ENCODE results near the gene PALLD. TPM values are rescaled to one million over a fixed set of nuclear protein-coding genes. Genes with fewer than 3 reads are reported as not detected.

PALLD gene
- total RNA-seq, 1 donor from 2014 or later: 69.2 TPM

DNA sequence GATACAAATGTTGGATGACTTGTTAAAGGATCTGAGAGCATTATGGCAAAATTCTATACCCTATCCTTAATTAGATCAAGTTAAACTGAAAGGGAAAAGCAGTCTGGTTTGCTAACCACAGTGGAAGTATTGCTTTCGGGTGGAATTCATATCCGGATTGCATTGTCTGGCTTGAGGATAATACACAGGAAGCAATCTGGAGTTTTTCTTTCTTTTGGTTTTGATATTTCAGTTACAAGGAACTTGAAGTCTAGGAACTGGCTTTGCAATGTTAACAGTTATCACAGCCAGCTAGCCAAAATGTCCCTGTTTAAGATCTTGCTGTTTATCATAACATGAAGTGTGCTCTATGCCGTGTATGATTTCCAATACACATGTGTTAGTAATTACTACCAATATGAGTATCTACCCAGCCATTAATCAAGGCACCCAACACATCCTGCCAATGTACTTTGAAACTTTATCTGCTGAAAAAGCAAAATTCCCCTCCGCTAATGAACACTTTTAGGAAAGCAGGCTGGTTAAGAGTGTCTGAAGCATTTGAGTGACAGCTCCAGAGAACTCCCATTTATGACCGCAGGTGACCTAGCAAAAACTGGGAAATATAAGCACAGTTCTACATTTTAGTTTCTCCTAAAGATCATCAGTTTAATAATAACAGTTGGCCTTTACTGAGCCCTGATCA, 146.4 kb downstream of the PALLD start:
- Histone ChIP-seq H3K27me3 (ENCODE audit: control insufficient read depth, insufficient read depth, low read length) (no peaks in the 10 kb centered on the region), H3K4me3 (ENCODE audit: low read depth, low read length) (no peak overlapping the region), H3K36me3 (ENCODE audit: control insufficient read depth, insufficient read depth, low read length) (no peaks in the 10 kb centered on the region)
- no peak for DNase-seq (ENCODE audit: low read depth)
- no peak for FAIRE-seq
- TF ChIP-seq, protein P1, sequence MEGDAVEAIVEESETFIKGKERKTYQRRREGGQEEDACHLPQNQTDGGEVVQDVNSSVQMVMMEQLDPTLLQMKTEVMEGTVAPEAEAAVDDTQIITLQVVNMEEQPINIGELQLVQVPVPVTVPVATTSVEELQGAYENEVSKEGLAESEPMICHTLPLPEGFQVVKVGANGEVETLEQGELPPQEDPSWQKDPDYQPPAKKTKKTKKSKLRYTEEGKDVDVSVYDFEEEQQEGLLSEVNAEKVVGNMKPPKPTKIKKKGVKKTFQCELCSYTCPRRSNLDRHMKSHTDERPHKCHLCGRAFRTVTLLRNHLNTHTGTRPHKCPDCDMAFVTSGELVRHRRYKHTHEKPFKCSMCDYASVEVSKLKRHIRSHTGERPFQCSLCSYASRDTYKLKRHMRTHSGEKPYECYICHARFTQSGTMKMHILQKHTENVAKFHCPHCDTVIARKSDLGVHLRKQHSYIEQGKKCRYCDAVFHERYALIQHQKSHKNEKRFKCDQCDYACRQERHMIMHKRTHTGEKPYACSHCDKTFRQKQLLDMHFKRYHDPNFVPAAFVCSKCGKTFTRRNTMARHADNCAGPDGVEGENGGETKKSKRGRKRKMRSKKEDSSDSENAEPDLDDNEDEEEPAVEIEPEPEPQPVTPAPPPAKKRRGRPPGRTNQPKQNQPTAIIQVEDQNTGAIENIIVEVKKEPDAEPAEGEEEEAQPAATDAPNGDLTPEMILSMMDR (IDR thresholded peaks at IDR 0.05; ENCODE audit: insufficient read depth, low read length, severe bottlenecking): no peak

DNA sequence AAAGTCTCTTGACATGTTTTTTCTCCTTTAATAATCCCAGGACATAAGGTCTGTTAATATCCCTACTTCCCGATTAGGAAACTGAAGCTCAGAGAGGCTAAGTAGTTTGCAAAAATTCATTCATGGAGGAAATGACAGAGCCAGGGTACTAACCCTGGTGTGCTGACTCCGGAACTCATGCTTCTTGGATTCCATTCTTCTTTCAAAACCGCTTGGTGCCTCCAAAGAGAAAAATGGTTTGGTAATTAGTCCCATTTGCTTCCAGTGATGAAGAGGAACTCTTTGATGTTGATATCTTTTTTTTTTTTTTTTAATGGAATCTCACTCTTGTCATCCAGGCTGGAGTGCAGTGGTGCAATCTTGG, 146.9 kb downstream of the PALLD start:
- H3K4me3 ChIP-seq (ENCODE audit: low read depth, low read length): no peak overlapping the region
- H3K36me3 ChIP-seq (ENCODE audit: control insufficient read depth, insufficient read depth, low read length): no peaks in the 10 kb centered on the region
- no peaks in the 10 kb centered on the region for H3K27me3 ChIP-seq (ENCODE audit: control insufficient read depth, insufficient read depth, low read length)
- FAIRE-seq: no peak
- no peak for DNase-seq (ENCODE audit: low read depth)
- TF ChIP-seq, protein P1 (IDR thresholded peaks at IDR 0.05; ENCODE audit: insufficient read depth, low read length, severe bottlenecking): no peak

DNA sequence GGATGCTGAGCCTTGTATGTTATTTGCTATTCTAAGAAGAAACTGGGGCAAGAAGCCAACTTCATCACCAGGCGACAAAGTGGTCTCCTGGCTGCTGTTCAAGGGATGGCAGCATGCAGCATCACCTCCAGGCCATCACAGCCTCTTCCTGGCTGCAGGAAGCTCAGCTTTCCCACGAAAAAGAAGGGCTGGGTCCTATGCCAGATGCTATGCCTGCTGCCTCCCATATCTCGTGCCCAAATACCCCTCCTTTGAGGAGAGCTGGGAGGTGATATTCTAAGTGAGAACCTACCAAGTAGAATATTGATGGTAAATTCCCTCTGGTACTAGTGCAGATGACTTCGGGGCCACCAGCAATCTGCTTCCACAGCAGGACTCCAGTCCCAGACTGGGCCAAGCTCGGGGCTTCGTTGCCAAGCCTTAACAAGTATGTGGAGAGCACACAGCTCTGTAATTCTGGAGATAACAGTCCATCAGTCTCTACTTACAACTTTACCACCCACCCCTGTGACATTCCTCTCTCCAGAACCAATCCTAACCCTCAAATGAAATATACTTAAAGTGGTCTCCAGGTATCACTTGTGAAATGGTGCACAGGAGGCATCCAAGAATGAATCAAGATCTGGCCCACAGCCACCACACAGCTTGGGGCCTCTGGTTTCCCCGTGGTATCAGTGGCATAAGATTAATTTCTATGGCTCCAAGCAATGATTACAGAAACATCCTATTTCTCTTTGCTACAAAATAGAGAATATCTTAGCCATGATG, 149.3 kb downstream of the PALLD start:
- TF ChIP-seq, protein P1 (IDR thresholded peaks at IDR 0.05; ENCODE audit: insufficient read depth, low read length, severe bottlenecking): no peak
- no peak overlapping the region for H3K4me3 ChIP-seq (ENCODE audit: low read depth, low read length)
- DNase-seq (ENCODE audit: low read depth): no peak
- no peaks in the 10 kb centered on the region for H3K36me3 ChIP-seq (ENCODE audit: control insufficient read depth, insufficient read depth, low read length)
- no peaks in the 10 kb centered on the region for H3K27me3 ChIP-seq (ENCODE audit: control insufficient read depth, insufficient read depth, low read length)
- FAIRE-seq: no peak

DNA sequence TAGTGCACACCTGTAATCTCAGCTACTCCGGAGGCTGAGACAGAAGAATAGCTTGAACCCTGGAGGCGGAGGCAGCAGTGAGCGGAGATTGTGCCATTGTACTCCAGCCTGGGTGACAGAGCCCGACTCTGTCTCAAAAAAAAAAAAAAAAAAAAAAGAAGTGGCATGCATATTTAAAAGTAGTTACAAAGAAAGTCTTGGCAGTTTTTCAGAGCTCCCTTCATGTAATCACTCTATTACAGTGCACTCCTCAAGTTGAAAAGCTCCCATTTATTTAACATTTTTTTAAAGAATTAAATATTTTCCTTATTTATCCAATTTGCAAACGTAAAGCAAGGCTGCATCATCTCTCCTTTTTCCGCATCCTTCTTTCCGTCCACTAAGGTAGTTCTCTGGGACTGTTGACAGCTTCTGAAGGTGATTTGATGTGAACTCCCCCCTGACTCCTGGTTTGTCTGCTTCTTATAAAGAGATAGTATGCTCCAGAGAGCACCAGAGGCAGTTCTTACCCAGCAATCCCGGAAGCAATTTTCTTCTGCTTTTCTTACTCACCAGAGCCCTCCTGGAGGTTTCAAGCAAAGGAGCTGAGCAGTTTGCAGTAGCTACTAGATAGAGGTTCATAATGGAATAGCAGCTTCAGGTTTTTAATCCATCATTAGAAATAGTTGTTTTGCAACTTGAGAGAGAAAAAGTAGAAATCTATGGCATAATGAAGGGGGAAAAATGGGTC, 151.0 kb downstream of the PALLD start:
- Histone ChIP-seq H3K36me3 (ENCODE audit: control insufficient read depth, insufficient read depth, low read length) (no peaks in the 10 kb centered on the region), H3K27me3 (ENCODE audit: control insufficient read depth, insufficient read depth, low read length) (no peaks in the 10 kb centered on the region), H3K4me3 (ENCODE audit: low read depth, low read length) (no peak overlapping the region)
- TF ChIP-seq, protein P1 (IDR thresholded peaks at IDR 0.05; ENCODE audit: insufficient read depth, low read length, severe bottlenecking): no peak
- DNase-seq (ENCODE audit: low read depth): no peak
- no peak for FAIRE-seq

DNA sequence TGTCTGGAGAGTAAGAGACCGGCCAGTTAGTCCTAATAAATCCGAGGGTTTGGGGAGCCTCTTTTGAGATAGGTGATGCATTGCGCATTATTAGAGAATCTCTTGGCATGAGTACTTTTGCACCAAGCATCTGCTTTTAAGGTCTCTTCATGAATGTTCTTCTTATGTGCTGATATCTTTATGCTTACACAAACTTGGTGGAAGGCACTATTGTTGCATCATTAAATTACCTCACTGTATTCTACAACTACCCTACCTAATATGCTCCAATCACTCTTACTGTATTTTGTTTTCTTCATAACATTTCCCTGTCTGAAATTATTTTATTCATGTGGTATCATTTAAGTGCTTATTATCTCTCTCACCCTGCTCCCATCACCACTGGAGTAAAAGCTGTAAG, 151.6 kb downstream of the PALLD start:
- TF ChIP-seq, protein P1 (IDR thresholded peaks at IDR 0.05; ENCODE audit: insufficient read depth, low read length, severe bottlenecking): no peak
- FAIRE-seq (no peak), DNase-seq (ENCODE audit: low read depth) (no peak)
- Histone ChIP-seq H3K27me3 (ENCODE audit: control insufficient read depth, insufficient read depth, low read length) (no peaks in the 10 kb centered on the region), H3K4me3 (ENCODE audit: low read depth, low read length) (no peak overlapping the region), H3K36me3 (ENCODE audit: control insufficient read depth, insufficient read depth, low read length) (no peaks in the 10 kb centered on the region)
